H4 (cell line): Measurements from ENCODE around the gene RAB8A. TPM values are rescaled to one million over a fixed set of nuclear protein-coding genes. Genes with fewer than 3 reads are reported as not detected.
"Not testable (repeated sequence)": the region's sequence is repeated elsewhere in the genome, so short reads cannot be mapped to it uniquely, and the experiment has no call there.

Experiments
- DNase-seq: peaks from one replicate; pipeline ENCODE4 v3.0.0-alpha.2; 2015; ENCODE audit warnings: low spot score
- total RNA-seq: library from RNA; depleted of rRNA; stranded (reverse); fragments of >200 nt; shearing (Covaris generic); gene quantifications from 2 replicates; pipeline ENCODE4 v1.2.3, GENCODE V29; 2014; rRNA removed

RAB8A gene
- total RNA-seq, 1 experiment from 2014 or later = 136 TPM

- not testable (repeated sequence) for DNase-seq
Observed at GRCh38 chr19:16178866-16179265, 67.2 kb downstream of the RAB8A start.

DNA sequence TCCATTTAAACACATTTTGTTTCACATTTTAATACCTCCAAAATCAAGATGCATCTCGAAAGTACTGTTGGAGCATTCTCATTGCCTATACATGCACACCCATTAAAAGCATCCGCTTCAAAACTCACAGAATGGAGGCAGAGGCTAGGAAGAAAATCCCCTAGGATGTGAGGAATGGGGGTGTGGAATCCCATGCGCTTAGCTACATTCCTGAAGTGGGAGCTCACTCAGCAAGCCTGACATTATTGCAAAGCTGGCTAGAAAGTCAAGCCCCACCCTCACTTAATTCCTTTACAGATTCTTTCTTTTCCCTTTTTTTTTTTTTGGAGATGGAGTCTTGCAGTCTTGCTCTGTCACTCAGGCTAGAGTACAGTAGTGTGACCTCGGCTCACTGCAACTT, 68.9 kb downstream of the RAB8A start:
- DNase-seq = peak; percentile 60

Other genes starting within 250 kb of the RAB8A start
- 0.70 and 3.8 TPM in 2 replicates for gene CYP4F2, start 213.8 kb upstream of the RAB8A start, total RNA-seq
- 17.6 and 18.2 TPM in 2 replicates for gene CYP4F11, start 177.4 kb upstream of the RAB8A start, total RNA-seq
- gene OR10H4, start 162.9 kb upstream of the RAB8A start, total RNA-seq = not detected in 2 replicates
- gene TPM4, start 35.4 kb upstream of the RAB8A start, total RNA-seq = 975 and 1,019 TPM in 2 replicates
- not detected in 2 replicates for gene HSH2D, start 31.8 kb downstream of the RAB8A start, total RNA-seq
- gene CIB3, start 61.6 kb downstream of the RAB8A start, total RNA-seq = not detected in 2 replicates
- gene FAM32A, start 73.5 kb downstream of the RAB8A start, total RNA-seq = 230 and 257 TPM in 2 replicates
- 88.8 and 95.9 TPM in 2 replicates for gene AP1M1, start 86.0 kb downstream of the RAB8A start, total RNA-seq
- gene KLF2, start 212.9 kb downstream of the RAB8A start, total RNA-seq = 0.23 and 1.1 TPM in 2 replicates